HG02642 (cell line): ENCODE data around the gene NSD1.

Source experiments
- ATAC-seq: cut with Tn5 transposase; IDR thresholded peaks from one replicate; pipeline ENCODE4 v1.9.1; 2021; ENCODE audit warnings: mild to moderate bottlenecking; ENCODE audit not compliant: unreplicated experiment, poor library complexity

NSD1 gene

DNA sequence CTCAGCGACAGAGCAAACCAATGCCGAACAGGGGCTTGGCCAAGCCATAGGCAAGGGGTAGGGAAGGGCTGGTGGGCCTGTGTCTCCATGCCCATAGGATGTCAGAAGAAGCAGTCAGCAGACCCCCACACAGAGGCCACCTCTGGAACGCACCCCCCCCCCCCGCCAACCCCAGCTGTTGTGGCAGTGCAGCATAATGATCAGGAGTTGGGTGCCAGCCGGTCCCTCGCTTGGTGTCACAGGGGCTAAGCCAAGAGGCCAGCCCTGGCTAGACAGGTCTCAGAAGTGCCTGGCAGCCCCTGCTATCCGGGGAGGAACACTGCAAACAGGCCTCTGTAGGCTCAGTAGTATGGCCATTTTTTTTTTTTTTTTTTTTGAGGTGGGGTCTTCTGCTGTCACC is 181.8 kb downstream of the NSD1 start:
- no peak for ATAC-seq

DNA sequence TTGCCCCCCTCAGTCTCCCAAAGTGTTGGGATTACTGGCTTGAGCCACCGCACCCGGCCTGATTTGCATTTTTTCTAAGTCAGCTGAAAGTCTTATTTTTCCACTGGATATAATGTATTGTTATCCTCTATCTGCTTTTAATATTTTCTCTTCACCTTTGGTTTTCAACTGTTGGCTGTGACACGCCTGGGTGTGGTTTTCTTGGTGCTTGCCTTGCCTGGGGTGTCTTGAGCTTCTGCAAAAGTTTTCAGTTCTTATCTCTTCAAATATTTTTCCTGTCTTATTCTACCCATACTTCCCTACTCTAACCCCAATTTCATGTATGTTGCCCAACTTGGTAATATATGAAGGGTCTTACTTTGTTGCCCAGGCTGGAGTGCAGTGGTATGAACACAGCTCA is 182.4 kb downstream of the NSD1 start:
- no peak for ATAC-seq

GRCh38 chr5:177317959-177318377 is 184.4 kb downstream of the NSD1 start:
- ATAC-seq = no peak

- ATAC-seq = no peak
Observed at GRCh38 chr5:177319913-177320588, 186.5 kb downstream of the NSD1 start.

- no peak for ATAC-seq
Observed at GRCh38 chr5:177320879-177321278, 187.3 kb downstream of the NSD1 start.

DNA sequence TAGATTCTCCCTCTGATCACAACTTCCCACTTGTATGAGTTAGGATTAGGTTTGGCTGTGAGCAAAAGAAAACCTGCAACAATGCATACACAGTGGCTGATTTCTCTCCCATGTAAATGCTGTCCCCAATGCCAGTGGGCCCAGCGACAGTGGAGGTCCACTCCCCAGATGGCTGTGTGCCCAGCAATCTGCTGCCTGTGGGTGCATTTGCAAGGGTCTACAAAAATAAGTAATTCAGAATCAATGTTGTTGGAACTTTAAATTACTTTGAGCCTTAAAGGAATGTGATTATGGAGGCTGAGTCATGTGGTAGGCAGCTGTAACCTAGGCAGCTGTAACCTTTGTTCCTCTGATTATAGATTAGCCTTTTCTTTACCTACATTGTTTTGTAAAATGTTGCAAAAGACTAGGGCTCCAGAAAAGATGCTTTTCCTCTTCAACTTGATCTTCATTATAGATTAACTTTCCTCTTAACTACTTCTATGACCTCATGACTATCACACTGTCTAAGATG is 192.4 kb downstream of the NSD1 start:
- ATAC-seq = no peak

DNA sequence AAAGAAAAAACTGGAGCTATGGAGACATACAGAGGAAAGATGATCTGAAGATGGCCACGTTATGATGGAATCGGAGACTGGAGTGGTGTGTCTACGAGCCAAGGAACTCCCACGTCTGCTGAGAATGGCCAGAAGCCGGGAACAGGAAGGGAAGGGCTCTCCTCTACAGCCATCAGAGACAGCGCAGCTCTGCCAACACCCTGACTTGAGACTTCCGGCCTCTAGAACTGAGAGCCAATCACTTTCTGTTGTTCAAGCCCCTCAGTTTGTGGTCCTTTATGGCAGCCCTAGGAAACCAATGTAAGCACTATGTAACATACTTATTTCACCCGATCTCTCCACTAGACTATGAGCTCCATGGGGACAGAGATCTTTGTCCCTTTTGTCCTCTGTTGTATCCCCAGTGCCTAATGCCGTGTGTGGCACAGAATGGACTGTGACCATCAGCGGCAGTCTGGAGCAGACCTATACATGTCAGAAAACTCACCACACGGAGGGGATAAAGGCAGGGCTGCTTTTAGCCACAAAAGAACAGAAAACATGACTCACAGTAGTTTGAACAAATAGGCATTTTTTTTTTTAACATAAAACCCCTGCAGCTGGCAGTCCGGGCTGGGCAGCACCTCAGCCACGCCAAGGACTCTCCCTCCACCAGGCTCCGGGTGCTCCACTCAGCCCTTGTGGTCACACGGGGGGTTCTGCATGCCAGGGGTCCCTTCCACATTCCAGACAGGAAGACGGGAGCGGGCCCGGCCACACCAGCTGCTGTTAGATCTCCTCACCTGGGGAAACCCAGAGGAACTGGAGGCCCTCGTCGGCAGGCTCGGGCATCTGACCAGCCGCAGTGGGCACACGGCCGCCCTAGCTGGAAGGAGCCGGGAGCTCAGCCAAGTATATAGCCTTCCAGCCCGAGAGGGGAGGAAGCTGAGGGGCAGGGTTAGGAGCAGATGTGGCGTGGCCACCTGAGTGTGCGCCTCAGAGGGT is 194.3 kb downstream of the NSD1 start:
- ATAC-seq = no peak

DNA sequence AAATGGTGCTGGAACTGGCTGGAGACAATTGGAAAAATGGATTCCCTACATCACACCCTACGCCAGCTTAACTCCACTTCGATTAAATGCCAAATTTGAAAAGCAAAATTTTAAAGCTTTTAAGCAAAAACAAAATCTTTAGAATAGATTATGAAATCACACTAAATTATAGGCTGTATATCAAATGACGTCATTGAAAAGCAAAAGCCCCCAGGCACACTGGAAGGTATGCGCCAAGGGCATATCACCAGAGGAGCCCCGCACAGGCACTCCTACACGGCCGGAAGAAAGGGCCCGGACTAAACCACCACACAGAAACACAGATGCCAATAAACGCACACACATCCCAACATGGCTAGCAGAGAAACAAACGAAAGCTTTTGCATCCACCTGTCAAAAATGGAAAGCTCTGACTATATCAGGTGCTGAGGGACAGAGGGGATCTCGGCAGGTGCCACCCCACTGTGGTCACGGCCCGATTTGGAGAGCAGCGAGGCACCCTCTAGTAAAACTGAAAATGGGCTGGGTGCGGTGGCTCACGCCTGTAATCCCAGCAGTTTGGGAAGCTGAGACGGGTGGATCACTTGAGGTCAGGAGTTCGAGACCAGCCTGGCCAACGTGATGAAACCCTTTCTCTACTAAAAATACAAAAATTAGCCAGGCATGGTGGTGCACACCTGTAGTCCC is 195.1 kb downstream of the NSD1 start:
- ATAC-seq = no peak

- ATAC-seq = no peak
Observed at GRCh38 chr5:177329883-177330282, 196.3 kb downstream of the NSD1 start.

- no peak for ATAC-seq
Observed at GRCh38 chr5:177330991-177331842, 197.6 kb downstream of the NSD1 start.

GRCh38 chr5:177332031-177332895 is 198.7 kb downstream of the NSD1 start:
- ATAC-seq = no peak

- no peak for ATAC-seq
Observed at GRCh38 chr5:177332896-177333260, 199.3 kb downstream of the NSD1 start.

GRCh38 chr5:177333420-177334154 is 200.0 kb downstream of the NSD1 start:
- no peak for ATAC-seq

GRCh38 chr5:177334155-177334551 is 200.6 kb downstream of the NSD1 start:
- ATAC-seq = no peak

GRCh38 chr5:177334781-177335700 is 201.5 kb downstream of the NSD1 start:
- no peak for ATAC-seq

GRCh38 chr5:177335701-177336065 is 202.1 kb downstream of the NSD1 start:
- no peak for ATAC-seq

- ATAC-seq = no peak
Observed at GRCh38 chr5:177336112-177336511, 202.5 kb downstream of the NSD1 start.
